Fibroblast of skin of left biceps (primary cell): ENCODE results near the gene UNC5CL.

ENCODE experiments used
- DNase-seq, 2 experiments: peaks; one replicate each; pipeline ENCODE4 v3.0.0-alpha.2; 2013; ENCODE audit warnings: low read depth in 2 of 2

Gene UNC5CL

GRCh38 chr6:41039060-41039998, at the start of gene UNC5CL:
Gene UNC5CL (minus strand): TSS chr6:41039221. CDS start chr6:41035074, 4,147 bp downstream.
- DNase-seq, result no peak

- no peak for DNase-seq
Observed at GRCh38 chr6:41088451-41088850, 49.4 kb upstream of the UNC5CL start.

GRCh38 chr6:41085182-41085581, 46.2 kb upstream of the UNC5CL start:
- DNase-seq, result no peak

- no peak for DNase-seq
Observed at GRCh38 chr6:41083072-41083471, 44.1 kb upstream of the UNC5CL start.

- DNase-seq, result no peak
Observed at GRCh38 chr6:41080621-41081020, 41.6 kb upstream of the UNC5CL start.

GRCh38 chr6:41079080-41079479, 40.1 kb upstream of the UNC5CL start:
- no peak for DNase-seq

- no peak for DNase-seq
Observed at GRCh38 chr6:41078101-41078500, 39.1 kb upstream of the UNC5CL start.

- DNase-seq, result no peak
Observed at GRCh38 chr6:41077536-41077935, 38.5 kb upstream of the UNC5CL start.

GRCh38 chr6:41075651-41076626, 36.9 kb upstream of the UNC5CL start:
- no peak for DNase-seq

- DNase-seq, result no peak
Observed at GRCh38 chr6:41074692-41075436, 35.8 kb upstream of the UNC5CL start.

- no peak for DNase-seq
Observed at GRCh38 chr6:41073968-41074691, 35.1 kb upstream of the UNC5CL start.

- peak; percentile 41 to 46 for DNase-seq
Observed at GRCh38 chr6:41073203-41073967, 34.4 kb upstream of the UNC5CL start.

- no peak for DNase-seq
Observed at GRCh38 chr6:41072836-41073202, 33.8 kb upstream of the UNC5CL start, which contains the start of gene NFYA. Gene NFYA (plus strand): TSS chr6:41072974. CDS start chr6:41079090, 6,116 bp downstream.

GRCh38 chr6:41071923-41072835, 33.2 kb upstream of the UNC5CL start, which contains the start of gene OARD1:
Gene OARD1 (minus strand): TSS chr6:41072356. CDS start chr6:41071634, 722 bp downstream.
- DNase-seq, result peak; percentile 99

GRCh38 chr6:41071501-41071922, 32.5 kb upstream of the UNC5CL start:
- DNase-seq, result no peak

GRCh38 chr6:41066867-41067304, 27.9 kb upstream of the UNC5CL start:
- peak; percentile 38 to 49 for DNase-seq

- no peak for DNase-seq
Observed at GRCh38 chr6:41065550-41066026, 26.6 kb upstream of the UNC5CL start.

- no peak for DNase-seq
Observed at GRCh38 chr6:41064841-41065240, 25.8 kb upstream of the UNC5CL start.

- no peak for DNase-seq
Observed at GRCh38 chr6:41063884-41064285, 24.9 kb upstream of the UNC5CL start.
